Measurements from ENCODE around the gene FGF12. TPM values are rescaled to one million over a fixed set of nuclear protein-coding genes. Genes with fewer than 3 reads are reported as not detected.

FGF12 gene
- polyA plus RNA-seq, 1 of the 3 experiments (the other 2 are of a cell fraction): 0.30 TPM

DNA sequence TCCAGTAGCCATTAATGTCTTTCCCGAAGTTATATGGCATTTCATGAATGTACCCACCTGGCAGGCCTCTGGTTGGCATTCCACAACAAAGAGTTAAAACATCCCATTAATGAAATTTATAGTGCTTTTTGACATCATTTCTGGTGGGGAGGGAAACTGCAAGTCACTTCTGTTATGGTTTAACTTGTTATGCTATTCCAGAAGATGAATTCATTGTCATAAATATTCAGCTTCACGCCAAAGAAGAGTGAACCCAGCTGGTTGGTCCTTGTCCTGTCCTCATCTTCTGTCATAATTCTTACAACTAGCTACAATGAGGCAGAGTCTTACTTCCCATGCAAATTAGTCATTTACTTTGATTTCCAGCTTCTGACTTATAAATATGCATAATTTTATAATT lies 471.5 kb downstream of the FGF12 start:
- H3K9ac ChIP-seq: no peak overlapping the region
- no peaks in the 10 kb centered on the region for H4K20me1 ChIP-seq (ENCODE audit: insufficient read depth)
- H3K27me3 ChIP-seq (ENCODE audit: insufficient read depth): no peaks in the 10 kb centered on the region
- no peak overlapping the region for H3K27ac ChIP-seq (ENCODE audit: low read depth in 2 of 2, low read length in 1 of 2)
- H3F3A ChIP-seq (replicated peaks; ENCODE audit: insufficient read depth): no peaks in the 10 kb centered on the region
- H3K79me2 ChIP-seq (ENCODE audit: insufficient read depth): no peaks in the 10 kb centered on the region
- no peaks in the 10 kb centered on the region for H3K36me3 ChIP-seq (replicated peaks in 1 of 2; ENCODE audit: control insufficient read depth in 1 of 2, insufficient read depth in 2 of 2, low read length in 1 of 2)
- H3K9me3 ChIP-seq: no peaks in the 10 kb centered on the region
- H2AFZ ChIP-seq (ENCODE audit: low read depth): no peak overlapping the region
- no peaks in the 10 kb centered on the region; a peak in 1 of 4 replicates for H3K4me1 ChIP-seq (ENCODE audit: control insufficient read depth in 1 of 2, insufficient read depth in 2 of 2, low read depth in 1 of 2, low read length in 1 of 2)
- DNase-seq: no peak
- TF ChIP-seq FOXM1 (IDR thresholded peaks at IDR 0.05; ENCODE audit: low read depth) (no peak), RXRA (IDR thresholded peaks at IDR 0.05; ENCODE audit: borderline replicate concordance, low read depth) (no peak), TCF12 (IDR thresholded peaks at IDR 0.05) (no peak), EP300 (IDR thresholded peaks at IDR 0.05; ENCODE audit: borderline replicate concordance in 1 of 2, low read depth in 1 of 2, low read length in 1 of 2) (no peak), ELF1 (IDR thresholded peaks at IDR 0.05) (no peak), GABPA (IDR thresholded peaks at IDR 0.05; ENCODE audit: low read depth) (no peak)
- TF ChIP-seq, protein P1, sequence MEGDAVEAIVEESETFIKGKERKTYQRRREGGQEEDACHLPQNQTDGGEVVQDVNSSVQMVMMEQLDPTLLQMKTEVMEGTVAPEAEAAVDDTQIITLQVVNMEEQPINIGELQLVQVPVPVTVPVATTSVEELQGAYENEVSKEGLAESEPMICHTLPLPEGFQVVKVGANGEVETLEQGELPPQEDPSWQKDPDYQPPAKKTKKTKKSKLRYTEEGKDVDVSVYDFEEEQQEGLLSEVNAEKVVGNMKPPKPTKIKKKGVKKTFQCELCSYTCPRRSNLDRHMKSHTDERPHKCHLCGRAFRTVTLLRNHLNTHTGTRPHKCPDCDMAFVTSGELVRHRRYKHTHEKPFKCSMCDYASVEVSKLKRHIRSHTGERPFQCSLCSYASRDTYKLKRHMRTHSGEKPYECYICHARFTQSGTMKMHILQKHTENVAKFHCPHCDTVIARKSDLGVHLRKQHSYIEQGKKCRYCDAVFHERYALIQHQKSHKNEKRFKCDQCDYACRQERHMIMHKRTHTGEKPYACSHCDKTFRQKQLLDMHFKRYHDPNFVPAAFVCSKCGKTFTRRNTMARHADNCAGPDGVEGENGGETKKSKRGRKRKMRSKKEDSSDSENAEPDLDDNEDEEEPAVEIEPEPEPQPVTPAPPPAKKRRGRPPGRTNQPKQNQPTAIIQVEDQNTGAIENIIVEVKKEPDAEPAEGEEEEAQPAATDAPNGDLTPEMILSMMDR (IDR thresholded peaks at IDR 0.05): no peak
- TF ChIP-seq, protein P2, sequence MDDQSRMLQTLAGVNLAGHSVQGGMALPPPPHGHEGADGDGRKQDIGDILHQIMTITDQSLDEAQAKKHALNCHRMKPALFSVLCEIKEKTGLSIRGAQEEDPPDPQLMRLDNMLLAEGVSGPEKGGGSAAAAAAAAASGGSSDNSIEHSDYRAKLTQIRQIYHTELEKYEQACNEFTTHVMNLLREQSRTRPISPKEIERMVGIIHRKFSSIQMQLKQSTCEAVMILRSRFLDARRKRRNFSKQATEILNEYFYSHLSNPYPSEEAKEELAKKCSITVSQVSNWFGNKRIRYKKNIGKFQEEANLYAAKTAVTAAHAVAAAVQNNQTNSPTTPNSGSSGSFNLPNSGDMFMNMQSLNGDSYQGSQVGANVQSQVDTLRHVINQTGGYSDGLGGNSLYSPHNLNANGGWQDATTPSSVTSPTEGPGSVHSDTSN (IDR thresholded peaks at IDR 0.05): no peak
- H3K4me2 ChIP-seq: no peak overlapping the region
- WGBS (ENCODE audit: low lambda C conversion rate): 0% methylated on average over 2 of the region's 2 CpGs
- no peaks in the 10 kb centered on the region for H3K9me2 ChIP-seq
- H3K4me3 ChIP-seq (ENCODE audit: low read depth in 2 of 2, low read length in 1 of 2): no peak overlapping the region
- CTCF ChIA-PET: no interaction called here
- POLR2A ChIA-PET: no interaction called here

DNA sequence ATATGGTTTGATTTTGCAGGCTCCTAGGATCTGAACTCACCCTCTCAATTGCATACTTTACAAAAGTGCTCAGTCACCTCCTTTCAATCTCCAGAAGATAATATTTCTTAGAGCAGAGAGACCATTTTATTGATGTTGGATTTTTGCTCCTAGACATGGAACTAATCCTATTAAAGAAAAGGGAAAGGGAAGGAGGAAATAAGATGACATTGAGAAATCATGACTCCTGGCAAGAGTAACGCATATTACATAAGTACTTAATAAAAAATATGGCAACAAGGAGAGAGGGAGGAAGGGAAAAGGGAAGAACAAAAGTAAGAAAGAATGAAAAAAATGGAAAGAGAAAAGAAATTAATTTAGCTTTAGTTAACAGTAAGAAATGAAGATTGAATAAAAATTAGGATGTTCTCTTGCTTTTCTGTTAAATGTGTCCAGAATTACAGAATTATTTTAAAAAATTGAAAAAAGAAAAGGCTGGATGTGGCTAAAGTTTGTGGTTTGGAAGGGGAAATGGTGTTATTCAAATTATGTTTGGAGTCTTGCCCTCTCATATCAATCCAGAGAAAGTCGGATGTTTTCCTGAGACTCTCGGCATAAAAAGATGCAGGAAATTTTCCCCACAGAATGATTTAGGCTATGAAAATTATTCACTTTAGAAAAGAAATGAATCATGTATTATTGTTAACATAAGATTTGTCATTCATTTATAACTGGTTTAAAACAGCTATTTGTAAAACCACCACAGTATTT lies 474.0 kb downstream of the FGF12 start:
- CTCF ChIA-PET: no interaction called here
- POLR2A ChIA-PET: no interaction called here

DNA sequence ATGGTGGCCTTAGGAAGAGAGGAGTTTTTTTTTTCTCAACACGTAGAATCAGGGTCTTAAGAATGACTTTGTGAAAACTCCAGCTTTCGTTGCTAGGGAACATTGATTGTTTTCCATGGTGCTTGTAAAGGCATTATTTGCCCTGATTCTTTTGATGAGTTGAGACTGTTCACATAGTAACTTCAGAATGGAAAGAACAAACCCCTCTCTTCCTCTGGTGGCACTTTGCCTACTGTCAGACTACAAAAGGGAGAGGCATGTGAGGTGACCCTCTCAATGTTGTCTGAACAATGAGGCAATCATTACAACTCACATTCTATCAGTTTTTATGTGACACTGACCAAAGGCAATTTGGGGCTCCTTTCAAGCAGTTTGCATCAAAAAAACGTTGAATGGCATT lies 477.8 kb downstream of the FGF12 start:
- H3K27me3 ChIP-seq (ENCODE audit: insufficient read depth): no peaks in the 10 kb centered on the region
- H3K27ac ChIP-seq (ENCODE audit: low read depth in 2 of 2, low read length in 1 of 2): no peak overlapping the region
- H3K4me3 ChIP-seq (ENCODE audit: low read depth in 2 of 2, low read length in 1 of 2): no peak overlapping the region
- CTCF ChIA-PET: no interaction called here
- H3K9me2 ChIP-seq: no peaks in the 10 kb centered on the region
- H2AFZ ChIP-seq (ENCODE audit: low read depth): no peak overlapping the region
- WGBS (ENCODE audit: low lambda C conversion rate): 2% methylated on average over 3 of the region's 3 CpGs
- H3K36me3 ChIP-seq (replicated peaks in 1 of 2; ENCODE audit: control insufficient read depth in 1 of 2, insufficient read depth in 2 of 2, low read length in 1 of 2): no peaks in the 10 kb centered on the region
- no peaks in the 10 kb centered on the region; a peak in 1 of 4 replicates for H3K4me1 ChIP-seq (ENCODE audit: control insufficient read depth in 1 of 2, insufficient read depth in 2 of 2, low read depth in 1 of 2, low read length in 1 of 2)
- TF ChIP-seq, protein P2 (IDR thresholded peaks at IDR 0.05): no peak
- TF ChIP-seq GABPA (IDR thresholded peaks at IDR 0.05; ENCODE audit: low read depth) (no peak), RCOR1 (IDR thresholded peaks at IDR 0.05; ENCODE audit: low read length) (no peak)
- TF ChIP-seq, protein P3, sequence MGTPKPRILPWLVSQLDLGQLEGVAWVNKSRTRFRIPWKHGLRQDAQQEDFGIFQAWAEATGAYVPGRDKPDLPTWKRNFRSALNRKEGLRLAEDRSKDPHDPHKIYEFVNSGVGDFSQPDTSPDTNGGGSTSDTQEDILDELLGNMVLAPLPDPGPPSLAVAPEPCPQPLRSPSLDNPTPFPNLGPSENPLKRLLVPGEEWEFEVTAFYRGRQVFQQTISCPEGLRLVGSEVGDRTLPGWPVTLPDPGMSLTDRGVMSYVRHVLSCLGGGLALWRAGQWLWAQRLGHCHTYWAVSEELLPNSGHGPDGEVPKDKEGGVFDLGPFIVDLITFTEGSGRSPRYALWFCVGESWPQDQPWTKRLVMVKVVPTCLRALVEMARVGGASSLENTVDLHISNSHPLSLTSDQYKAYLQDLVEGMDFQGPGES (IDR thresholded peaks at IDR 0.05; ENCODE audit: low read depth, low read length): no peak
- TF ChIP-seq, protein P4, sequence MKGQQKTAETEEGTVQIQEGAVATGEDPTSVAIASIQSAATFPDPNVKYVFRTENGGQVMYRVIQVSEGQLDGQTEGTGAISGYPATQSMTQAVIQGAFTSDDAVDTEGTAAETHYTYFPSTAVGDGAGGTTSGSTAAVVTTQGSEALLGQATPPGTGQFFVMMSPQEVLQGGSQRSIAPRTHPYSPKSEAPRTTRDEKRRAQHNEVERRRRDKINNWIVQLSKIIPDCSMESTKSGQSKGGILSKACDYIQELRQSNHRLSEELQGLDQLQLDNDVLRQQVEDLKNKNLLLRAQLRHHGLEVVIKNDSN (IDR thresholded peaks at IDR 0.05; ENCODE audit: borderline replicate concordance, low read depth): no peak
- no peak overlapping the region for H3K4me2 ChIP-seq
- no peaks in the 10 kb centered on the region for H3K9me3 ChIP-seq
- no peaks in the 10 kb centered on the region for H3F3A ChIP-seq (replicated peaks; ENCODE audit: insufficient read depth)
- H3K9ac ChIP-seq: no peak overlapping the region
- POLR2A ChIA-PET: no interaction called here
- H4K20me1 ChIP-seq (ENCODE audit: insufficient read depth): no peaks in the 10 kb centered on the region
- DNase-seq: no peak
- H3K79me2 ChIP-seq (ENCODE audit: insufficient read depth): no peaks in the 10 kb centered on the region

More for the DNA sequence above, 474.0 kb downstream of the FGF12 start:
- Histone ChIP-seq H3K36me3 (replicated peaks in 1 of 2; ENCODE audit: control insufficient read depth in 1 of 2, insufficient read depth in 2 of 2, low read length in 1 of 2) (no peaks in the 10 kb centered on the region), H3K4me3 (ENCODE audit: low read depth in 2 of 2, low read length in 1 of 2) (no peak overlapping the region), H3K4me2 (no peak overlapping the region), H3K4me1 (ENCODE audit: control insufficient read depth in 1 of 2, insufficient read depth in 2 of 2, low read depth in 1 of 2, low read length in 1 of 2) (no peaks in the 10 kb centered on the region; a peak in 1 of 4 replicates), H3K27ac (ENCODE audit: low read depth in 2 of 2, low read length in 1 of 2) (no peak overlapping the region), H3K9me2 (no peaks in the 10 kb centered on the region), H3K9ac (no peak overlapping the region), H2AFZ (ENCODE audit: low read depth) (no peak overlapping the region), H4K20me1 (ENCODE audit: insufficient read depth) (no peaks in the 10 kb centered on the region), H3K27me3 (ENCODE audit: insufficient read depth) (no peaks in the 10 kb centered on the region), H3F3A (replicated peaks; ENCODE audit: insufficient read depth) (no peaks in the 10 kb centered on the region), H3K9me3 (no peaks in the 10 kb centered on the region), H3K79me2 (ENCODE audit: insufficient read depth) (no peaks in the 10 kb centered on the region)
- no peak for DNase-seq
- TF ChIP-seq NRF1 (IDR thresholded peaks at IDR 0.05; ENCODE audit: low read depth, low read length): no peak
- TF ChIP-seq TAF1 (IDR thresholded peaks at IDR 0.05; ENCODE audit: borderline replicate concordance, low read depth, low read length): no peak
- WGBS (ENCODE audit: low lambda C conversion rate): 28% methylated on average over 3 of the region's 3 CpGs
